22Rv1 (cell line): ENCODE measurements around the gene DPP6.

Experiments
- H3K27ac ChIP-seq: fragments of 450-650 bp; 2 replicates; pipeline ENCODE4 v1.5.1; 2017
- CTCF ChIP-seq: fragments of 450-650 bp; IDR thresholded peaks from 2 replicates; pipeline ENCODE4 v1.5.1; 2017; ENCODE audit warnings: mild to moderate bottlenecking
- ZFX ChIP-seq: fragments of 450-650 bp; IDR thresholded peaks from 2 replicates; pipeline ENCODE4 v1.6.1; 2017; ENCODE audit warnings: antibody characterized with exemption, borderline replicate concordance

Gene DPP6

GRCh38 chr7:154553711-154554265 lies 501.6 kb downstream of the DPP6 start:
- no peak for TF ChIP-seq ZFX
- TF ChIP-seq CTCF = no peak
- H3K27ac ChIP-seq = no peak overlapping the region

GRCh38 chr7:154559454-154559853 lies 507.3 kb downstream of the DPP6 start:
- no peak overlapping the region for H3K27ac ChIP-seq
- TF ChIP-seq ZFX (no peak), CTCF (no peak)

GRCh38 chr7:154564676-154565075 lies 512.5 kb downstream of the DPP6 start:
- TF ChIP-seq ZFX (no peak), CTCF (no peak)
- H3K27ac ChIP-seq = no peak overlapping the region

GRCh38 chr7:154566877-154567276 lies 514.7 kb downstream of the DPP6 start:
- TF ChIP-seq ZFX = no peak
- peak; percentile 37 for TF ChIP-seq CTCF
- no peak overlapping the region for H3K27ac ChIP-seq

- H3K27ac ChIP-seq = no peak overlapping the region
- no peak for TF ChIP-seq CTCF
- TF ChIP-seq ZFX = no peak
Measured at GRCh38 chr7:154568346-154568745, 516.1 kb downstream of the DPP6 start.

GRCh38 chr7:154569916-154570315 lies 517.7 kb downstream of the DPP6 start:
- TF ChIP-seq CTCF = no peak
- no peak for TF ChIP-seq ZFX
- H3K27ac ChIP-seq = no peak overlapping the region

- no peak for TF ChIP-seq ZFX
- TF ChIP-seq CTCF = no peak
Measured at GRCh38 chr7:154571772-154572171, 519.6 kb downstream of the DPP6 start.

More at GRCh38 chr7:154571772-154572171, 519.6 kb downstream of the DPP6 start:
- no peak overlapping the region for H3K27ac ChIP-seq
